Fibroblast of pulmonary artery (primary cell): ENCODE measurements around the gene TK2.

Experiments used
- DNase-seq: peaks from one replicate; pipeline ENCODE4 v3.0.0-alpha.2; 2010; ENCODE audit warnings: low read depth
- H3K4me3 ChIP-seq: replicated peaks from 2 replicates; pipeline ENCODE4 v1.5.1; 2011; ENCODE audit warnings: low read depth, mild to moderate bottlenecking, control low read depth, low read length, moderate library complexity
- TF ChIP-seq, protein P1 (sequence below): IDR thresholded peaks from 2 replicates; pipeline ENCODE4 v1.5.1; 2011; ENCODE audit warnings: mild to moderate bottlenecking, control low read depth, low read length, inconsistent platforms; ENCODE audit errors: missing control alignments

TK2 gene

DNA sequence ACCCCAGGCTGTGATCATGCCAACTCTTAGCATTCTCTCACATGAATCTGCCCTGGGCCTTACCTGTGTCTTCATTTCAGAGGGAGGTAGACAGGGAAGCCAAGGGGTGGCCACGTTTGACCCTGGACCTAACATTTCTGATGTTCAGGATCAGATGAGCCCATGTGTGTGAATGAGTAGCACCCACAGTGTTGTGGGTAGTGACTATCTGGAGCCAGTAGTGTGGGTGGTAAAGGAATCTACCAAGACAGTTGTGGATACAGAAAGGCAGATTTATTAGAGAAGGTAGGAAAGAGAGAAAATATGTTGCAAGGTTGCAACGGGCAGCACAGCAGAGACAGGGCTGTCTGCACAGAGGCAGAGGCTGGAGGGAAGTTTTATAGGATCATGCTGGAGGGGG lies 60.5 kb downstream of the TK2 start:
- TF ChIP-seq, protein P1, sequence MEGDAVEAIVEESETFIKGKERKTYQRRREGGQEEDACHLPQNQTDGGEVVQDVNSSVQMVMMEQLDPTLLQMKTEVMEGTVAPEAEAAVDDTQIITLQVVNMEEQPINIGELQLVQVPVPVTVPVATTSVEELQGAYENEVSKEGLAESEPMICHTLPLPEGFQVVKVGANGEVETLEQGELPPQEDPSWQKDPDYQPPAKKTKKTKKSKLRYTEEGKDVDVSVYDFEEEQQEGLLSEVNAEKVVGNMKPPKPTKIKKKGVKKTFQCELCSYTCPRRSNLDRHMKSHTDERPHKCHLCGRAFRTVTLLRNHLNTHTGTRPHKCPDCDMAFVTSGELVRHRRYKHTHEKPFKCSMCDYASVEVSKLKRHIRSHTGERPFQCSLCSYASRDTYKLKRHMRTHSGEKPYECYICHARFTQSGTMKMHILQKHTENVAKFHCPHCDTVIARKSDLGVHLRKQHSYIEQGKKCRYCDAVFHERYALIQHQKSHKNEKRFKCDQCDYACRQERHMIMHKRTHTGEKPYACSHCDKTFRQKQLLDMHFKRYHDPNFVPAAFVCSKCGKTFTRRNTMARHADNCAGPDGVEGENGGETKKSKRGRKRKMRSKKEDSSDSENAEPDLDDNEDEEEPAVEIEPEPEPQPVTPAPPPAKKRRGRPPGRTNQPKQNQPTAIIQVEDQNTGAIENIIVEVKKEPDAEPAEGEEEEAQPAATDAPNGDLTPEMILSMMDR, result no peak
- H3K4me3 ChIP-seq, result no peak overlapping the region
- DNase-seq, result no peak

DNA sequence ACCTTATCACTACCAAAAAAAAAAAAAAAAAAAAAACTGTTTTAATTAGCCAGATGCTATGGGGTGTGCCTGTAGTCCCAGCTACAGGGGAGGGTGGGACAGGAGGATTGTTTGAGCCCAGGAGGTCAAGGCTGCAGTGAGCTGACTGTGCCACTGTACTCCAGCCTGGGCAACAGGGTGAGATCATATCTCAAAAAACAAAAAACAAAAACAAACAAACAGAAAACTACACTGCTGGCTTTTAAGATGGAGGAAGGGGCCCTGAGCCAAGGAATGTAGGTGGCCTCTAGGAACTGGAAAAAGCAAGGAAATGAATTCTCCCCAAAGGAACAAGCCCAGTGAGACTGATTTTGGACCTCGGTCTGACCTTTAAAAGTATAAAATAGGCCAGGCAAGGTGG lies 61.4 kb downstream of the TK2 start:
- TF ChIP-seq, protein P1, result no peak
- DNase-seq, result no peak
- H3K4me3 ChIP-seq, result no peak overlapping the region

DNA sequence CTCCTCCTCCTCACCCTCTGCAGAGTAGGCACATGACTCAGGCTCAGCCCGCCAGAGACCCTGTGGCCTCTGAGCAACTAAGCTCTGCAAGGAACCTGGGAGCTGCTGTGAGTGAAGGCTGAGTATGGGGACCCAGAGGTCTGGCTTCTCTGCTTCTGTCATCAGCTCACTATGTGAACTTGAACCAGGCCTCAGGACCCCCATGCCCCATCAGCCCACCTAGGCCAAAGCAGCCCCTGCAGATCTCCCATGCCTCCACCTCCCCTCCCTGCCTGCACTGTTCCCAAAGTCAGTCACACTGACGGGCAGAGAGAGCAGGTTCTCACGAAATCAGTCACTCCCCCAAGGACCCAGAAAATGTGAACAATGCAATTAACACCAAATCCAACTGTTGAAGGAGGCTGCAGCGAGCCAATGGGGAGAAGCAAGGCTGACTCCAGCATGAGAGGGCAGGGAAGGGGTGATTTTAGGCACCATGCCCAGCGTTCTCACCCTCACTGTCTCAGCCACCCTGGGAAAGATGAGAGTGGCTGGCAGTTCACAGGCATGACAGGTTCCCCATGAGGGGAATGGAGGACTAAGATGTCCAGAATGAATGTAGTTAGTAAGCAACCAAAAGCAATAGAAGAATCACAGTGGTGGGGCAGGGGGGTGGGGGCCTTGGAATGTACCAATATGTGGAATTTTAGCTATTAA lies 62.2 kb downstream of the TK2 start:
- TF ChIP-seq, protein P1, result no peak
- DNase-seq, result no peak

DNA sequence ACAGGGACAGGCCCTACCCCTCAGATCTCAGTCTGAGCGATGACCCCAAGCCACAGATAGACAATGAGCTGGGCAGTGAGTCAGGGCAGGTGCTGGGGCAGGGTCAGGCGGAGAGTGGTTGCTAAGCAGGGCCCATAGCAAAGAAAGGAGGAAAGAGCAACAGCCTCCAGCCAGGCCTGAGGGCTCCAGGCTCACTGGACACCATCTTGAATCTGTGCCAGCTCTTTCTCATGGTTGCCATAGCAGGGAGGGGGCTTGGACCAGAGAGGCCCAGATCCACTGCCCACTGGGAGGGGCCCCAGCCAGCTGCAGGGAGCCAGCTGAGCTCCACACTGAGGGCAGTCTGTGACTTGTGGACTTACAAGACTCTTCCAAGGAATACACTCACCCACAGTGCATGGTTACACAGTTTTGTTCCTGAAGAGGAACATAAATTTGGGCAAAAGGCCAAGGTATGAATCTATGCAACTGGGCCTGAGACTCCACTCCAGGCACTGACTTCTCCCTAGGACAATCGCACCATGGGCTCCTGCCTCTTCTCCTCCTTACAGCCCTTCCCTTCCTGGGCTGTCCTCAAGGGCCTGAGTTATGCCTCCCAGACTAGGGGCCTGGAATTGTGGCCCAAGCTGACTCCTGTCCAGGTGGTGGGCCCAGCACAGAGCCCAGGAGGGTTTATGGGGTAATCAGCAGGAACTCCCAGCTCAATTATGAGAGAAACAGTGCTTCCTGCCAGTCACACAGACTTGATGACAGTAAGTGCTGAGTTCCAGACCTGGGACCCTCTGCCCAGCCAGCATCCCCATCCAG lies 62.9 kb downstream of the TK2 start:
- peak; percentile 93 for DNase-seq
- TF ChIP-seq, protein P1, result no peak
- H3K4me3 ChIP-seq, result no peak overlapping the region

More for the DNA sequence above, 62.2 kb downstream of the TK2 start:
- no peak overlapping the region for H3K4me3 ChIP-seq

DNA sequence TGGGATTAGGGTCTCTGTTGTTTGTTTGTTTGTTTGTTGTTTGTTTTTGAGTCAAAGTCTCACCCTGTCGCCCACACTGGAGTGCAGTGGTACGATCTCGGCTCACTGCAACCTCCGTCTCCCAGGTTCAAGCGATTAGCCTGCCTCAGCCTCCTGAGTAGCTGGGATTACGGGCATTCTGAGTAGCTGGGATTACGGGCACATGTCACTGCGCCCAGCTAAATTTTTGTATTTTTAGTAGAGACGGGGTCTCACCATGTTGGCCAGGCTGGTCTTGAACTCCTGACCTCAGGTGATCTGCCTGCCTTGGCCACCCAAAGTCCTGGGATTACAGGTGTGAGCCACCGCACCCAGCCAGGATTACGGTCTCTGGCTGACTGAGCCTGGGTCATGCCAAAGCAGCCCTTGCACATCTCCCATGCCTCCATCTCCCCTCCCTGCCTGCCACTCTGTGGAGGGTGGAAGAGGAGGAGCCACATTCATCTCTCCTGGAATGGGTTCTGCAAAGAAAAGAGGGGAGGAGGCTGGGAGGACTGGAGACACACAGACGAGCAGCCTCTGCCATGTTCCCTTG lies 63.6 kb downstream of the TK2 start:
- no peak overlapping the region for H3K4me3 ChIP-seq
- DNase-seq, result no peak
- TF ChIP-seq, protein P1, result no peak

DNA sequence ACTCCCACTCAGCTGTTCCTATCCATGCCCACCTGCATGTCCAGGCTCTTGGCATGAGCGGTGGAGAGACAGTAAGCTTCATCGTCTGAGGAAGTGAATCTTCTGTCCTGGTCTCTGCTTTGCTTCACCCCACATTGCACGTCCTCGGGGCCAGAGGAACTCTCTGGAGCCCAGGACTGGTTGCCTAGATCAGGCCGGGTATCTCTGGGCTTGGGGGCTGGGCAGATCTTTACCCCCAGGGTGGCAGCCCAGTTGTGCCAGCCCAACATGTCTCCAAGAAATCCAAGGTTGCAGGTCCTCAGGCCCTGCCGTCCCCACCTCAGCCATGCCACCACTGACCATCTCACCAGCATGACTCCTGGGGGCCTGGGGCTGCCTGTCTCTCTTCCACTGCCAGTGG lies 64.5 kb downstream of the TK2 start:
- no peak overlapping the region for H3K4me3 ChIP-seq
- TF ChIP-seq, protein P1, result no peak
- DNase-seq, result no peak
